GM19043 (cell line): ENCODE results near the gene FNDC3B.

Source experiments
- ATAC-seq: cut with Tn5 transposase; IDR thresholded peaks from one replicate; pipeline ENCODE4 v1.9.1; 2021; ENCODE audit warnings: low read depth; ENCODE audit not compliant: unreplicated experiment

The FNDC3B gene

GRCh38 chr3:172402892-172403643 is 363.7 kb downstream of the FNDC3B start:
- no peak for ATAC-seq

GRCh38 chr3:172404237-172404962 is 365.0 kb downstream of the FNDC3B start:
- ATAC-seq = no peak

- ATAC-seq = no peak
Observed at GRCh38 chr3:172405914-172406313, 366.5 kb downstream of the FNDC3B start.

- ATAC-seq = no peak
Observed at GRCh38 chr3:172407872-172408271, 368.5 kb downstream of the FNDC3B start.

- no peak for ATAC-seq
Observed at GRCh38 chr3:172410702-172411477, 371.5 kb downstream of the FNDC3B start.

- ATAC-seq = no peak
Observed at GRCh38 chr3:172411478-172411947, 372.1 kb downstream of the FNDC3B start.

- no peak for ATAC-seq
Observed at GRCh38 chr3:172415323-172415722, 375.9 kb downstream of the FNDC3B start.

GRCh38 chr3:172437713-172438112 is 398.3 kb downstream of the FNDC3B start:
- ATAC-seq = no peak

- no peak for ATAC-seq
Observed at GRCh38 chr3:172438186-172438585, 398.8 kb downstream of the FNDC3B start.

- no peak for ATAC-seq
Observed at GRCh38 chr3:172441581-172441980, 402.2 kb downstream of the FNDC3B start.

- ATAC-seq = no peak
Observed at GRCh38 chr3:172442606-172443005, 403.2 kb downstream of the FNDC3B start.

GRCh38 chr3:172444821-172445220 is 405.4 kb downstream of the FNDC3B start:
- ATAC-seq = no peak

- no peak for ATAC-seq
Observed at GRCh38 chr3:172446198-172446597, 406.8 kb downstream of the FNDC3B start.

- no peak for ATAC-seq
Observed at GRCh38 chr3:172447611-172448579, 408.5 kb downstream of the FNDC3B start, which contains the start of gene GHSR. GHSR (minus strand) TSS chr3:172448456; CDS start chr3:172448413, 43 bp downstream.

- ATAC-seq = no peak
Observed at GRCh38 chr3:172448661-172449465, 409.5 kb downstream of the FNDC3B start.

- ATAC-seq = no peak
Observed at GRCh38 chr3:172449466-172450149, 410.2 kb downstream of the FNDC3B start.
